ENCODE measurements around the gene CALML4. TPM values are rescaled to one million over a fixed set of nuclear protein-coding genes. Genes with fewer than 3 reads are reported as not detected.
"Not testable (repeated sequence)": the region's sequence is repeated elsewhere in the genome, so short reads cannot be mapped to it uniquely, and the experiment has no call there.

Gene CALML4
- total RNA-seq, 1 donor from 2014 or later, result 2.2 TPM

- no peak for DNase-seq
Observed at GRCh38 chr15:68208136-68208535, 3.0 kb upstream of the CALML4 start.

- no peak for DNase-seq
Observed at GRCh38 chr15:68207176-68207935, 2.2 kb upstream of the CALML4 start.

GRCh38 chr15:68206711-68207151 lies 1.6 kb upstream of the CALML4 start:
- DNase-seq, result no peak

- no peak for DNase-seq
Observed at GRCh38 chr15:68205954-68206539, 915 bp upstream of the CALML4 start.

GRCh38 chr15:68205558-68205944 lies 419 bp upstream of the CALML4 start:
- no peak for DNase-seq

- DNase-seq, result no peak
Observed at GRCh38 chr15:68204361-68204760, 771 bp downstream of the CALML4 start.

- no peak for DNase-seq
Observed at GRCh38 chr15:68203956-68204355, 1.2 kb downstream of the CALML4 start.

GRCh38 chr15:68203486-68203885 lies 1.6 kb downstream of the CALML4 start:
- no peak for DNase-seq

GRCh38 chr15:68202994-68203393 lies 2.1 kb downstream of the CALML4 start:
- not testable (repeated sequence) for DNase-seq

- DNase-seq, result no peak
Observed at GRCh38 chr15:68201879-68202261, 3.3 kb downstream of the CALML4 start.

- DNase-seq, result no peak
Observed at GRCh38 chr15:68201153-68201878, 3.8 kb downstream of the CALML4 start.

- DNase-seq, result no peak
Observed at GRCh38 chr15:68200016-68200861, 4.9 kb downstream of the CALML4 start.

GRCh38 chr15:68199340-68199739 lies 5.8 kb downstream of the CALML4 start:
- no peak for DNase-seq

GRCh38 chr15:68197661-68198437 lies 7.3 kb downstream of the CALML4 start:
- DNase-seq, result no peak

GRCh38 chr15:68197170-68197492 lies 8.0 kb downstream of the CALML4 start:
- no peak for DNase-seq

GRCh38 chr15:68196445-68197169 lies 8.5 kb downstream of the CALML4 start:
- DNase-seq, result no peak

GRCh38 chr15:68195336-68196112 lies 9.6 kb downstream of the CALML4 start:
- DNase-seq, result no peak

- no peak for DNase-seq
Observed at GRCh38 chr15:68192804-68193486, 12.2 kb downstream of the CALML4 start.

GRCh38 chr15:68192117-68192516 lies 13.0 kb downstream of the CALML4 start:
- no peak for DNase-seq

- DNase-seq, result no peak
Observed at GRCh38 chr15:68191555-68191954, 13.6 kb downstream of the CALML4 start.

Data from occipital lobe (tissue), 2 donors.